ENCODE measurements around the gene PACSIN2.
A peak's percentile ranks its signal among the peaks of the same experiment; 100 is the strongest.
"Not testable (repeated sequence)": the region's sequence is repeated elsewhere in the genome, so short reads cannot be mapped to it uniquely, and the experiment has no call there.

The PACSIN2 gene

DNA sequence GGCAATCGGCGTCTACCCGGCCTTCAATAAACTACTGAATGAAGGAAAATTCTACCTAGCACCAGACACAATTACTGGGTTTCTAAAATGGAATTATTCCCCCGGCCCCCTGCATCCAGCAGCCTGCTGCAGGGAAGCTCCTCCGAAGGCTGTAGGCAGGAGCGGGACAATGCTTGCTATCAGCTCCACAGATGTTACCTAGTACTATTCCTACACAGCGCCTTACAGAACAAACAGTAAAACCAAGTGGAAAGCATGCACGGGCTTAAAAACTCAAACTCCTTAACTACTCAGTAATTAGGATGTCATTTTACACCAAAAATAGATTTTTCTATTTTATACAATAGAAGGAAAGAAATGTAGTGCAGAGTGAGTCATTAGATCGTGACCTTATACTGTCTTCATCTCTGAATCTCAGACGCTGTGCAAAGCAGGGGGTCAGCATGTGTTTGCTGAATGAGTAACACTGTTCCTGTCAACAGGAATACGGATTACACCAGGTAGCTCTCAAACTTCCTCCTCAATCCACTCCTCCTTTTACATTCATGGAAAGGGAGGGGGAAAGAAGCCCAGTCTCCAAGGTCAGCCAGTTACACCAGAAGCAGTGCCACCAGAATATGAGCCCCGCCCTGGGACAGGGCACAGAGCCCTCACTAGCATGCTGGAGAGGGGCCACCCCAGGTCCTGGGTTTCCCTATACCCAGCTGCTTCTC is 74.9 kb downstream of the PACSIN2 start:
- no peak overlapping the region for H3K4me3 ChIP-seq (ENCODE audit: low read depth in 1 of 2, low read length in 2 of 2)
- H3K36me3 ChIP-seq (ENCODE audit: control insufficient read depth in 1 of 2, insufficient read depth in 2 of 2, low read length in 2 of 2) = no peaks in the 10 kb centered on the region
- H3K27me3 ChIP-seq (ENCODE audit: low read depth, low read length) = no peaks in the 10 kb centered on the region
- H3K9me3 ChIP-seq (ENCODE audit: control insufficient read depth in 1 of 2, low read length in 2 of 2) = no peaks in the 10 kb centered on the region
- peak overlapping the region; percentile 76 for H3K27ac ChIP-seq (ENCODE audit: low read length)
- peaks cover 36 to 55% of the 10 kb centered on the region in 2 donors for H3K4me1 ChIP-seq (ENCODE audit: control insufficient read depth in 1 of 2, insufficient read depth in 2 of 2, low read length in 2 of 2)

DNA sequence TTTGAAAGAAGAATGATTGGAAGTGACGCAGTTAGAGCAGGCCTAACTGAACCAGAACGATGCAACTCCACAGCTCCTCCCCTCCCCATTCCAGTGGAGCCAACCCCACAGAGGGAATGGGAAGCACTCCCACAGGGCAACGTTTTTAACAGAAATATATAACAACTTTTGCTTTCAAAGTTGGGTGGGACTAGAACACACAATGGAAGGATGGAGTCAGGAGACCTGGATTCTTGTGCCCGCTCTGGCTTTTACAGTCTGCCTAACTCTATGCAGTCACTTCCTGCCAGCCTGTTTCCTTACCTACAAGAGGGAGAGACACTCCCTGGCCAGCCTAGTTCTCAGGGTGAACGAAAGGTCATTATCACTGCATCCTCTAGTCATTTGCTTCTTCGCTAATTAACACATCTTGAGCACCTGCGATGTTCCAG is 75.5 kb downstream of the PACSIN2 start:
- Histone ChIP-seq H3K27ac (ENCODE audit: low read length) (peak overlapping the region; percentile 76), H3K36me3 (ENCODE audit: control insufficient read depth in 1 of 2, insufficient read depth in 2 of 2, low read length in 2 of 2) (no peaks in the 10 kb centered on the region), H3K4me1 (ENCODE audit: control insufficient read depth in 1 of 2, insufficient read depth in 2 of 2, low read length in 2 of 2) (peaks cover 38 to 58% of the 10 kb centered on the region in 2 donors), H3K27me3 (ENCODE audit: low read depth, low read length) (no peaks in the 10 kb centered on the region), H3K9me3 (ENCODE audit: control insufficient read depth in 1 of 2, low read length in 2 of 2) (no peaks in the 10 kb centered on the region), H3K4me3 (ENCODE audit: low read depth in 1 of 2, low read length in 2 of 2) (no peak overlapping the region)

DNA sequence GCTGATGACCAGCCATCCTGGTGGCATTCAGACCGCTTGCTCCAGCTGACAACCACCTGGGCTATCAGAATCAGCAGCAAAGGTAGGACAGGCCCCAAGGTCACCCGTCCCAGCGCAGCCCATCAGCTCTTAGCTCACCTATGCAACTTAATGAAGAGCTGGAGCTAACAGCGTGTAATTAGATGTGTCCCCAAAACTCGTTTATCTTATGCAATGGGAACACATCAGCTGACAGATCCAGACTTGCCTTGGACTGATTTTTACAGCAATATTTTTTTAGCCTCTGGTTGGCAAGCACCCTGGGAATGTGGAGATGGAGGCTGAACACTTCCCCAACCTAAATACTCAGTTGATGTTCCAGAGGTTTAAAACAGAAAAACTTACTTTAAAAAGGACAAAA is 76.0 kb downstream of the PACSIN2 start:
- Histone ChIP-seq H3K27me3 (ENCODE audit: low read depth, low read length) (no peaks in the 10 kb centered on the region), H3K9me3 (ENCODE audit: control insufficient read depth in 1 of 2, low read length in 2 of 2) (no peaks in the 10 kb centered on the region), H3K4me1 (ENCODE audit: control insufficient read depth in 1 of 2, insufficient read depth in 2 of 2, low read length in 2 of 2) (peaks cover 43 to 58% of the 10 kb centered on the region in 2 donors), H3K4me3 (ENCODE audit: low read depth in 1 of 2, low read length in 2 of 2) (no peak overlapping the region), H3K36me3 (ENCODE audit: control insufficient read depth in 1 of 2, insufficient read depth in 2 of 2, low read length in 2 of 2) (no peaks in the 10 kb centered on the region), H3K27ac (ENCODE audit: low read length) (peak overlapping the region; percentile 76)

DNA sequence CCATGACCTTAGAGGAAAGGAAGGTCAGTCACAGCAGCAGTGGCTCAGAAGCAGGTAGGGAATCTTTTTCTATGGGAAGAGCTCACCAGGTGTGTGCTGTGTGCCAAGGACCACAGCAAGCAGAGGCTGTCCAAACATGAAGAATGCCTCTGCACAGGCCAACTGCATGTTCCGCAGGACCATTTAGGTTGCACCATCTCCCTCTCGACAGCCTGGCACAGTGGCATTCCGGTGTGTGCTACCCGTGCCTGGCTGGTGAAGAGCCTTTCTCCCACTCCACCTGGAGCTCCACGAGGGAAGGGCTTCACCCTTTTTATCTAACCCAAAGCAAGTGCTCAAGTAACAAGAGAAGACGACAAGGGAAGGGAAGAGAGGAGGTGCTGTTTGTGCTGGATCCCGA is 76.5 kb downstream of the PACSIN2 start:
- H3K4me3 ChIP-seq (ENCODE audit: low read depth in 1 of 2, low read length in 2 of 2) = no peak overlapping the region
- H3K4me1 ChIP-seq (ENCODE audit: control insufficient read depth in 1 of 2, insufficient read depth in 2 of 2, low read length in 2 of 2) = peaks cover 46 to 55% of the 10 kb centered on the region in 2 donors
- no peaks in the 10 kb centered on the region for H3K9me3 ChIP-seq (ENCODE audit: control insufficient read depth in 1 of 2, low read length in 2 of 2)
- peak overlapping the region; percentile 76 for H3K27ac ChIP-seq (ENCODE audit: low read length)
- no peaks in the 10 kb centered on the region for H3K27me3 ChIP-seq (ENCODE audit: low read depth, low read length)
- H3K36me3 ChIP-seq (ENCODE audit: control insufficient read depth in 1 of 2, insufficient read depth in 2 of 2, low read length in 2 of 2) = peaks cover 0 to 2% of the 10 kb centered on the region in 2 donors

DNA sequence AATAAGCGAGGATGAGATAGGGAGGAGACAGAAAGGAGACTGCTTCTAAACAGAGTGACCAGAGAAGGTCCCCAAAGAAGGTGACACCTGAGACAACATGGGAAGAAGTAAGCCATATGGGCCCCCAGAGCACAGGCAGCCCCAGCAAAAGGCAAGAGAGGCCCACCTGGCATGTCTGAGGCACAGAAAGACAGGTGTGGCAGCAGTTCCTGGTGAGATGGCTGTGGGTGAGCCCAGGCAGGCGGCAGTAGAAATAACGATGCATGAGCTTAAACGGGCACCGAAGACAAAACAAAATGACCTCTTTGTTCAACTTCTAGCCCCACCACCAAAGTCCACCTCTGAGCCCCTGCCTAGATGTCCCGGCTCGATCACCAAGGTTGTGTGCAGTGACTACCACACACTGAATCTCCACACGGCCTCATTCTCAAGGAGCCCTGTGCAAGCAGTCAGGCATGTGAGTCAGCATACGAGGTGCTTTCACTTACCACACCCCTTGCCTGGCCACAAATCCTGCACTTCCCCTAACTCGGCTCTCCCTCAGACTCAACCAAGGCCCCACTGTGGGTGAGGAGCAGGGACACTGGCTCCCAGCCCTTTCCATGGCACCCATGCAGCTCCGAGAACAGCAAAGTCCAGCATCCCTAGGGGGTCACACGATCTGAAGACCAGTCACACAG is 77.6 kb downstream of the PACSIN2 start:
- Histone ChIP-seq H3K4me1 (ENCODE audit: control insufficient read depth in 1 of 2, insufficient read depth in 2 of 2, low read length in 2 of 2) (peaks cover 56 to 64% of the 10 kb centered on the region in 2 donors), H3K36me3 (ENCODE audit: control insufficient read depth in 1 of 2, insufficient read depth in 2 of 2, low read length in 2 of 2) (peaks cover 0 to 6% of the 10 kb centered on the region in 2 donors), H3K9me3 (ENCODE audit: control insufficient read depth in 1 of 2, low read length in 2 of 2) (no peaks in the 10 kb centered on the region), H3K4me3 (ENCODE audit: low read depth in 1 of 2, low read length in 2 of 2) (no peak overlapping the region), H3K27me3 (ENCODE audit: low read depth, low read length) (no peaks in the 10 kb centered on the region), H3K27ac (ENCODE audit: low read length) (peak overlapping the region; percentile 76)

DNA sequence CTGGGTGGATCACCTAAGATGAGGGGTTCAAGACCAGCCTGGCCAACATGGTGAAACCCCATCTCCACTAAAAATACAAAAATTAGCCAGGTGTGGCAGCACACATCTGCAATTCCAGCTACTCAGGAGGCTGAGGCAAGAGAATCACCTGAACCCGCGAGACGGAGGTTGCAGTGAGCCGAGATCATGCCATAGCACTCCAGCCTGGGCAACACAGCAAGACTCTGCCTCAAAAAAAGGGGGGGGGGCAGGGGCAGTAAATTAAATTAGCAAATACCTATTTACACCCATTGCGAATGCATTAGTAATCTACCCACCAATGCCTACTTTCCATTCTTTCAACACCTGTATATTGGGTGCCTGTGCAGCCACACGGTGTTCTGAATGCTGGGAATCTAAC is 78.3 kb downstream of the PACSIN2 start:
- H3K9me3 ChIP-seq (ENCODE audit: control insufficient read depth in 1 of 2, low read length in 2 of 2); H3K36me3 ChIP-seq (ENCODE audit: control insufficient read depth in 1 of 2, insufficient read depth in 2 of 2, low read length in 2 of 2); H3K27me3 ChIP-seq (ENCODE audit: low read depth, low read length); H3K4me3 ChIP-seq (ENCODE audit: low read depth in 1 of 2, low read length in 2 of 2): not testable (repeated sequence)
- Histone ChIP-seq H3K4me1 (ENCODE audit: control insufficient read depth in 1 of 2, insufficient read depth in 2 of 2, low read length in 2 of 2) (peaks cover 61 to 70% of the 10 kb centered on the region in 2 donors), H3K27ac (ENCODE audit: low read length) (peak overlapping the region; percentile 76)

DNA sequence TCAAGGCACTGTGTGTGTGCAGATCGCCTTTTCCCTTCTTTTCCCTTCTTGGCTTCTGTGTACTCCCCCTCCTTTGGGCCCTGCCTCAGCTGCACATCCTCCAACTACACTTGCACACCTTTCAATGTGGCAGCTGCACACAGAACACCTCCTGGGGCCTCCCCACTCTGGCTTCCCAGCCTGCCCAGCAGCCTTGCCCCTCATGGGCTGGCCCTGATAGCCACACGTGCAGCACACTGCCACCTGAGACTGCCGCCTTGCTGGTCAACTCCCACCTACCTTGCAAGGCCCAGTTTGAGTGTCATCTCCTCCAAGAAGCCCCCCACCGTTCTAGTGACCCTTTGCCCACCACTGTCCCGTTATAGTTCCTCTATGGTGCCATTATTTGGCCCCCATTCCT is 80.6 kb downstream of the PACSIN2 start:
- H3K9me3 ChIP-seq (ENCODE audit: control insufficient read depth in 1 of 2, low read length in 2 of 2) = no peaks in the 10 kb centered on the region
- H3K27me3 ChIP-seq (ENCODE audit: low read depth, low read length) = no peaks in the 10 kb centered on the region
- peak overlapping the region in 1 of 2 donors; percentile 40 for H3K4me3 ChIP-seq (ENCODE audit: low read depth in 1 of 2, low read length in 2 of 2)
- peak overlapping the region; percentile 98 for H3K27ac ChIP-seq (ENCODE audit: low read length)
- H3K36me3 ChIP-seq (ENCODE audit: control insufficient read depth in 1 of 2, insufficient read depth in 2 of 2, low read length in 2 of 2) = peaks cover 0 to 6% of the 10 kb centered on the region in 2 donors
- peaks cover 74 to 75% of the 10 kb centered on the region in 2 donors for H3K4me1 ChIP-seq (ENCODE audit: control insufficient read depth in 1 of 2, insufficient read depth in 2 of 2, low read length in 2 of 2)

DNA sequence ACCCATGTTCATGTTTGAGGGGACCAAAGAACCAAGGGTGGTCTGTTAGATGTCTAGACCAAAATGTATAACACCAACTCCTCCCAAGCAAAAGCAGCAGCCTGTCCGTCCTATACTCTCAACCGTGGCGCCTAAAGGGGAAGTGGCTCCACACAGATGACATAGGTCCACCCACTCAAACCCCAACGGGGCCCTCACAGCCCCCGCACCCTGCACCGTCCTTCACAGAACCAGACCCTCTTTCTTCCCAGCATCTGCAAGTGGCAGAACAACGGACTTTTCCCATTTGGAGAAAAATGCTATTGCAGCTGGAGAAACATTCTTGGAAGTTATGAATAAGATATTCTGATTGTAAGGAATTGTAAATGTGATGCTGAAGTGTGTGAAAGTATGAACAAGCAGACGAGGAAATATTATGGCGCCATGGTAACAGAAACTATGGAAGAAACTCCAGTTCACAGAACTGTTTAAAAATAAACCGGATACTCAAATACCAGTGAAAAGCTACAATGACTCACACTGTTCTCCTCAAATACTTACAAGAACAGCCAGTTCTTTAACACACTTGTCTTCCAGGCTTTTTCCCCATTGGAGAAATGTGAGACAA is 81.4 kb downstream of the PACSIN2 start:
- Histone ChIP-seq H3K9me3 (ENCODE audit: control insufficient read depth in 1 of 2, low read length in 2 of 2) (no peaks in the 10 kb centered on the region), H3K27ac (ENCODE audit: low read length) (peak overlapping the region; percentile 98), H3K27me3 (ENCODE audit: low read depth, low read length) (no peaks in the 10 kb centered on the region), H3K4me3 (ENCODE audit: low read depth in 1 of 2, low read length in 2 of 2) (peak overlapping the region; percentile 12 to 55), H3K4me1 (ENCODE audit: control insufficient read depth in 1 of 2, insufficient read depth in 2 of 2, low read length in 2 of 2) (peaks cover 73 to 75% of the 10 kb centered on the region in 2 donors), H3K36me3 (ENCODE audit: control insufficient read depth in 1 of 2, insufficient read depth in 2 of 2, low read length in 2 of 2) (peaks cover 0 to 6% of the 10 kb centered on the region in 2 donors)

DNA sequence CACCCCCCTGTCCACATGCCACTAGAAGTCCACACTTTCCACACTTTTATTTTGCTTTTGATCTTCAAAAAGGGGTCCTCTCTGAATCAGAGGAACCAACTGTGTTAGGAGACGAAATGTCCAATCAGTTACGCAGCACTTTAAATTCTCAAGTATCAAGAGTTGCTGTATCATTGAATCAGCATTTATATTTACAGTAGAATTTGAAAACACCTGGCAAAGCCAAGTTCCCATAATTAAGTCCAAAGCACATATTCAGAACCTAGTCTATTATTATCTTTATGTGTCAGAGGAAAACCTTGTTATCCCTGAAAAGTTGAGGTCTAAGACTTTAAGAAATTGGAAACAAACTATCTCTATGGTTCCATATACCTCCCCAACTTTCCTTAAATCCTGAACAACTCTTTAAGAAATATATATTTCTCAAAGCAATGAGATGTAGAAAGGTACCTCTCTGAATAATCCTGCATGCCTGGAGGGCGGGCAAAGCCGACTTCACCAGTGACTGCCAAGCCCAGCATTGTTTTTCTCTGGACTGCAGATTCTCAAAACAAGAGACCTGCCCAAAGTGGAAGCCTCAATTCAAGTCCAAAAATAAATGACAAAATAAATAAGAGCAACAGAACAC is 82.0 kb downstream of the PACSIN2 start:
- H3K27me3 ChIP-seq (ENCODE audit: low read depth, low read length) = no peaks in the 10 kb centered on the region
- H3K27ac ChIP-seq (ENCODE audit: low read length) = peak overlapping the region; percentile 98

DNA sequence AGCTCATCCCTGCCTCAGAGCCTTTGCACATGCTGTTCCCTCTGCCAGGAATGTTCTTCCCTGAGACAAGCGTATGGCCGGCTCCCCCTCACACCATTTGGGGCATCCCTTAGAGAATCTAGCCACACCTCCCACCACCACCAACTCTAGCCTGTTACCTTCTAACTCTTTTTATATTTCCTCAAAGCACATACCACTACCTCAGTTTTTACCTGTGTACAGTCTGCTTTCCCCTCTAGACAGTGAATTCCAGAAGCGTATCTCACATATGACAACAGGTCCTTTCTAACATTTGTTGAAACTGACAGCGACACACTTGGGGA is 82.8 kb downstream of the PACSIN2 start:
- peaks cover 0 to 6% of the 10 kb centered on the region in 2 donors for H3K36me3 ChIP-seq (ENCODE audit: control insufficient read depth in 1 of 2, insufficient read depth in 2 of 2, low read length in 2 of 2)
- H3K27me3 ChIP-seq (ENCODE audit: low read depth, low read length) = no peaks in the 10 kb centered on the region
- H3K9me3 ChIP-seq (ENCODE audit: control insufficient read depth in 1 of 2, low read length in 2 of 2) = no peaks in the 10 kb centered on the region
- H3K4me3 ChIP-seq (ENCODE audit: low read depth in 1 of 2, low read length in 2 of 2) = peak overlapping the region in 1 of 2 donors; percentile 43
- H3K4me1 ChIP-seq (ENCODE audit: control insufficient read depth in 1 of 2, insufficient read depth in 2 of 2, low read length in 2 of 2) = peaks cover 60 to 65% of the 10 kb centered on the region in 2 donors
- H3K27ac ChIP-seq (ENCODE audit: low read length) = peak overlapping the region; percentile 98

More for the DNA sequence above, 82.0 kb downstream of the PACSIN2 start:
- Histone ChIP-seq H3K36me3 (ENCODE audit: control insufficient read depth in 1 of 2, insufficient read depth in 2 of 2, low read length in 2 of 2) (peaks cover 0 to 6% of the 10 kb centered on the region in 2 donors), H3K4me1 (ENCODE audit: control insufficient read depth in 1 of 2, insufficient read depth in 2 of 2, low read length in 2 of 2) (peaks cover 67 to 72% of the 10 kb centered on the region in 2 donors), H3K9me3 (ENCODE audit: control insufficient read depth in 1 of 2, low read length in 2 of 2) (no peaks in the 10 kb centered on the region), H3K4me3 (ENCODE audit: low read depth in 1 of 2, low read length in 2 of 2) (peak overlapping the region; percentile 12 to 55)
